Measurements from ENCODE around the gene APBB1IP. TPM values are rescaled to one million over a fixed set of nuclear protein-coding genes. Genes with fewer than 3 reads are reported as not detected.
A peak's percentile ranks its signal among the peaks of the same experiment; 100 is the strongest.
"Not testable (repeated sequence)": the region's sequence is repeated elsewhere in the genome, so short reads cannot be mapped to it uniquely, and the experiment has no call there.

APBB1IP gene, protein sequence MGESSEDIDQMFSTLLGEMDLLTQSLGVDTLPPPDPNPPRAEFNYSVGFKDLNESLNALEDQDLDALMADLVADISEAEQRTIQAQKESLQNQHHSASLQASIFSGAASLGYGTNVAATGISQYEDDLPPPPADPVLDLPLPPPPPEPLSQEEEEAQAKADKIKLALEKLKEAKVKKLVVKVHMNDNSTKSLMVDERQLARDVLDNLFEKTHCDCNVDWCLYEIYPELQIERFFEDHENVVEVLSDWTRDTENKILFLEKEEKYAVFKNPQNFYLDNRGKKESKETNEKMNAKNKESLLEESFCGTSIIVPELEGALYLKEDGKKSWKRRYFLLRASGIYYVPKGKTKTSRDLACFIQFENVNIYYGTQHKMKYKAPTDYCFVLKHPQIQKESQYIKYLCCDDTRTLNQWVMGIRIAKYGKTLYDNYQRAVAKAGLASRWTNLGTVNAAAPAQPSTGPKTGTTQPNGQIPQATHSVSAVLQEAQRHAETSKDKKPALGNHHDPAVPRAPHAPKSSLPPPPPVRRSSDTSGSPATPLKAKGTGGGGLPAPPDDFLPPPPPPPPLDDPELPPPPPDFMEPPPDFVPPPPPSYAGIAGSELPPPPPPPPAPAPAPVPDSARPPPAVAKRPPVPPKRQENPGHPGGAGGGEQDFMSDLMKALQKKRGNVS
- 0.96 and 1.2 TPM in 2 replicates for polyA plus RNA-seq (2011; rRNA removed)
- polyA plus RNA-seq (2012; cell fraction: cytosol; rRNA removed) = 0.58 and 0.69 TPM in 2 replicates
- 0.74 and 0.97 TPM in 2 replicates for polyA plus RNA-seq (2012; cell fraction: nucleus; rRNA removed)
- 6.6 to 9.2 TPM (median 7.5 TPM) in 3 replicates for polyA plus RNA-seq (2017; fragmentation: RNase III; extraction: RNeasy Plus Mini Kit Qiagen cat#74134 plus additional on column Dnase treatment)
- 1.1 and 1.2 TPM in 2 replicates for polyA minus RNA-seq (2011; rRNA and poly(A)+ RNA removed)

DNA sequence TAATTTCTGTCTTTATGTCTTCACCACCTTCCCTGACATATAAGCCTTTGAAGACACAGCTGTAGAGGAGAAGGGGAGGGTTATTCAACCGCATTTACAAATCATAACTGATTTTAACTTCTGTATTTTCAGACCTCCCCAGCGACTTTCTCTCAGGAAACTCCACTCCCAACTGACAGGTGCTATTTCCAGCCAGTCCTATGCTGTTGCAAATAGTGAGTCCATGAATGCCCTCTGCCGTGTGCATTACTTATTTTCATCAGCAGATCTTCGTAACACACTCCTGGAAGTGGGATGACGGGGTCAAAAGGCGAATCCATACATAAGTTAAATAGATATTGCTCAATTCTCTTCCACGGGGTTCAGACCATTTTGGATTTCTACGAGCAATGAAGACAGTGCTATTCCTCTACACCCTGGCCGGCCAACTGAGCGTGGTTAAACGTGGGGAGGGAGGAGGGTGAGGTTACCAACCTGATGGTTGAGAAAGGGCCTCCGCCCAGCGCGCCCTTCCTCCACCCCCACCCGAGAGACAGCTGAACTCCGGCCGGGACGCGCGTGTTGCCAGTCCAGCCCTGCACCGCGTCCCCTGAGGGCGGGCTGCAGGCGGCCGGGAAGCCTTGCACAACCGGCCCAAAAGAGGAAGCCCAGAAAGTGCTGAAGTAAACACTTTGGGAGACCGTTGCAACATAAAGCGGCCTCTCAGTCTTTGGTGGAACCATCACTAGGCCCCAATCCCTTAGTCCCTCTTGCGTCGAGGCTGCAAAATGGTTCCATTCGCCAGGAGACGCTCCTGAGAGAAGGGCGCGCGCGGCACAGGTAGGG, at the start of gene APBB1IP:
Gene APBB1IP, plus strand, starts transcription at position 705 of the 825 bp plus-strand sequence. CDS start 53,986 bp downstream, outside the sequence.
- FAIRE-seq (no peak), ATAC-seq (no peak)

DNA sequence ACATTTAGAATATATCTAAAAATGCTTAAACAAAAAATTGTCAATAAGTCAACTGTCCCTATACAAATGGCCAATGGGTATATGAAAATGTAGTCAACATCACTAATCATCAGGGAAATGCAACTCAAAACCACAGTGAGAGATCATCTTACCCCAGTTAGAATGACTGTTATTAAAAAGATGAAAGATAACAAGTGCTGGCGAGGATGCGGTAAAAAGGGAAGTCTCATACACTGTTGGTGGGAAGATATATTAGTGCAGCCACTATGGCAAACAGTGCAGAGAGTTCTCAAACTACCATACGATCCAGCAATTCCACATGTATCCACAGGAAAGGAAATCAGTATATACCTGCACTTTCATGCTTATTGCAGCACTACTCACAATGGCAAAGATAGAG, 48.6 kb upstream of the APBB1IP start:
- Histone ChIP-seq H3K4me3 (no peak overlapping the region), H3K4me2 (no peak overlapping the region), H3K4me1 (peaks cover 8% of the 10 kb centered on the region; the same call in 2 of the 3 replicates), H3K9me3 (no peaks in the 10 kb centered on the region), H3K27ac (no peak overlapping the region)
- CTCF ChIA-PET = no interaction called here
- FAIRE-seq (no peak), DNase-seq (ENCODE audit: low read depth in 1 of 2, low spot score in 1 of 2) (no peak), ATAC-seq (no peak)
- 81% methylated on average over 3 of the region's 3 CpGs for WGBS (ENCODE audit: missing lambda C conversion rate)
- TF ChIP-seq SMC3 (IDR thresholded peaks at IDR 0.05) (no peak), CEBPB (IDR thresholded peaks at IDR 0.05) (no peak), HOXB5 (CRISPR knock-in tag; IDR thresholded peaks at IDR 0.05) (no peak), JUNB (IDR thresholded peaks at IDR 0.05) (no peak), PHF8 (IDR thresholded peaks at IDR 0.05; ENCODE audit: borderline replicate concordance, low read depth) (no peak)
- POLR2A ChIA-PET = no interaction called here

More for the DNA sequence above, at the start of gene APBB1IP:
- Histone ChIP-seq H3K9me3 (no peaks in the 10 kb centered on the region), H3K4me2 (peak within 1 kb of the TSS; percentile 55), H3K27ac (peak within 1 kb of the TSS; percentile 56 to 85), H3K4me3 (peak within 1 kb of the TSS; percentile 38), H3K4me1 (peaks cover 5% of the 10 kb centered on the region; the same call in 1 of the 3 replicates)
- ChIA-PET POLR2A (no interaction called here), CTCF (no interaction called here)
- no peak for DNase-seq (ENCODE audit: low read depth in 1 of 2, low spot score in 1 of 2)
- 88% methylated on average over 35 of the region's 36 CpGs for WGBS (ENCODE audit: missing lambda C conversion rate)
- TF ChIP-seq MAFK (IDR thresholded peaks at IDR 0.05; ENCODE audit: partially characterized antibody) (peak; percentile 55), NFE2L2 (conservative IDR thresholded peaks at IDR 0.05; ENCODE audit: low read length) (no peak)

DNA sequence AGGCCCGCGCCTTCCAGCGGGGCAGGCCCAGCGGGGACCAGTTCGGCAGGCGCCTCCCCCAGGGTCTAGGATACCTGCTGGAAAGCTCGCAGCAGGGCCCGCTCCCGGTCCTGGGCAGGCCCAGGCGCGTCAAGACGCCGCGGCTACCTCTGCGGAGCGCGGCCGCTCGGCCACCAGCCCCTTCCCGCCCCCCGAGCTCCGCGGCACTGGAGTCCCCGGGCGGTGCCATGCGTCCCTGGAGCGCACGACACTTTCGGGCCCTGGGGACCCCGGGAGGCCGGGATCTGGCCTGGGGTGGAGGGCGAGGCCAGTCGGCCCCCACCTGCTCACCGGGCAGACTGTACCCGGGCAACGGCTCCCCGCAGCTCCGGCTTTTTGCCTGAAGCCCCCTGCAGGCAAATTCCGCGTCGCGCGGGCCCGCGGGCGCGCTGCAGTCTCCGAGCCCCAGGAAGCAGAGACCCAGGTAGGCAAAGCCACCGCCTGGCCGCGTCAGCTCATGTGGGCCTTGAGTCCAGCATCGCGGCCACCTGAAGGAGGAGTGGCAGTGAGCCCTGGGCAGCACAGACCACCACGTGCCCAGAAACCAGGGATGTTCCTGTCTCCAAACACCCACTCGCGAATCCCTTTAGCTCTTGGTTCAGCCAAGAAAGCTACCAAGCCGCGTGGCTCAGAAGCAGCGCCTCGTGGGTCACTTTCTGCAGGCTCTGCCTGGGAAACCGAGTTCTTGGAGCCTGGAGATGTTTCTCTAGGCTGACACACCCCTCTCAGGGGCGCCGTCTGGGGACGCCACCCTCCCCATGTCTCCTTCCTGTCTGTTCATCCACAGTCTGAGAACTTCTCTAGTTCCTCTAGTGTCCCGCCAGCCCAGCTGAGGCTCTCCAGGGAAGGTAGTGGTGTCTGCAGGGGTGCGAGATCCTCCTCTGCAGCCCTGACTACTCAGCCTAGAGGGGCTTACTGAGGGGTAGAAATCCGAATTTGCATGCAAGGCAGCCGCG, 46.1 kb upstream of the APBB1IP start:
- Histone ChIP-seq H3K27ac (peak overlapping the region in 1 of 2 experiments; percentile 36; a peak in 2 of 6 replicates), H3K4me3 (no peak overlapping the region), H3K9me3 (no peaks in the 10 kb centered on the region), H3K4me1 (peaks cover 2% of the 10 kb centered on the region; the same call in 1 of the 3 replicates), H3K4me2 (no peak overlapping the region)
- DNase-seq (ENCODE audit: low read depth in 1 of 2, low spot score in 1 of 2) (no peak), FAIRE-seq (no peak), ATAC-seq (no peak)
- POLR2A ChIA-PET = interaction anchor here (0.6 kb wide), 1 partner anchor 95 kb away, joined by 4 read pairs; no protein-coding TSS in a partner anchor
- 81% methylated on average over 35 of the region's 69 CpGs for WGBS (ENCODE audit: missing lambda C conversion rate)
- CTCF ChIA-PET = interaction anchor here (1.1 to 1.2 kb wide), 2 partner anchors 9 to 57 kb away, joined by 3 to 5 read pairs; no protein-coding TSS in a partner anchor
- no peak for TF ChIP-seq HOXB13 (CRISPR knock-in tag; IDR thresholded peaks at IDR 0.05; ENCODE audit: low read depth)
- no peak for TF ChIP-seq HOXA7 (CRISPR knock-in tag; IDR thresholded peaks at IDR 0.05)
- TF ChIP-seq RNF2 (IDR thresholded peaks at IDR 0.05; ENCODE audit: borderline replicate concordance, low read depth) = no peak
- no peak for TF ChIP-seq KDM5A (IDR thresholded peaks at IDR 0.05)
- TF ChIP-seq HOXB5 (CRISPR knock-in tag; IDR thresholded peaks at IDR 0.05) = no peak
- TF ChIP-seq MYC (IDR thresholded peaks at IDR 0.05; ENCODE audit: borderline replicate concordance, low read length) = no peak
- TF ChIP-seq, protein P1, sequence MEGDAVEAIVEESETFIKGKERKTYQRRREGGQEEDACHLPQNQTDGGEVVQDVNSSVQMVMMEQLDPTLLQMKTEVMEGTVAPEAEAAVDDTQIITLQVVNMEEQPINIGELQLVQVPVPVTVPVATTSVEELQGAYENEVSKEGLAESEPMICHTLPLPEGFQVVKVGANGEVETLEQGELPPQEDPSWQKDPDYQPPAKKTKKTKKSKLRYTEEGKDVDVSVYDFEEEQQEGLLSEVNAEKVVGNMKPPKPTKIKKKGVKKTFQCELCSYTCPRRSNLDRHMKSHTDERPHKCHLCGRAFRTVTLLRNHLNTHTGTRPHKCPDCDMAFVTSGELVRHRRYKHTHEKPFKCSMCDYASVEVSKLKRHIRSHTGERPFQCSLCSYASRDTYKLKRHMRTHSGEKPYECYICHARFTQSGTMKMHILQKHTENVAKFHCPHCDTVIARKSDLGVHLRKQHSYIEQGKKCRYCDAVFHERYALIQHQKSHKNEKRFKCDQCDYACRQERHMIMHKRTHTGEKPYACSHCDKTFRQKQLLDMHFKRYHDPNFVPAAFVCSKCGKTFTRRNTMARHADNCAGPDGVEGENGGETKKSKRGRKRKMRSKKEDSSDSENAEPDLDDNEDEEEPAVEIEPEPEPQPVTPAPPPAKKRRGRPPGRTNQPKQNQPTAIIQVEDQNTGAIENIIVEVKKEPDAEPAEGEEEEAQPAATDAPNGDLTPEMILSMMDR (IDR thresholded peaks at IDR 0.05) = no peak
- TF ChIP-seq NPAS2 (CRISPR knock-in tag; IDR thresholded peaks at IDR 0.05; ENCODE audit: borderline replicate concordance) = no peak
- TF ChIP-seq CHD2 (IDR thresholded peaks at IDR 0.05; ENCODE audit: low read length, partially characterized antibody) = no peak
- TF ChIP-seq RAD21 (conservative IDR thresholded peaks at IDR 0.05 in 1 of 2, IDR thresholded peaks at IDR 0.05 in 1 of 2) = no peak

DNA sequence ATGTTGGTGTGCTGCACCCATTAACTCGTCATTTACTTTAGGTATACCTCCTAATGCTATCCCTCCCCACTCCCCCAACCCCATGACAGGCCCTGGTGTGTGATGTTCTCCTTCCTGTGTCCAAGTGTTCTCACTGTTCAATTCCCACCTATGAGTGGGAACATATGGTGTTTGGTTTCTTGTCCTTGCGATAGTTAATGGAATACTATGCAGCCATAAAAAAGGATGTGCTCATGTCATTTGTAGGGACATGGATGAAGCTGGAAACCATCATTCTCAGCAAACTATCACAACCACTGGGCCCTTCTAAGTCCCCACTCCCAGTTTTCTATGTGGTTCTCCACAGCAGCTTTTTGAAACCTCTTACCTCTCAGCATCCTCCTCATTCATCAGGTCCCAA, 39.8 kb upstream of the APBB1IP start:
- DNase-seq (ENCODE audit: low read depth in 1 of 2, low spot score in 1 of 2); POLR2A ChIA-PET: not testable (repeated sequence)

More for the DNA sequence above, 39.8 kb upstream of the APBB1IP start:
- WGBS (ENCODE audit: missing lambda C conversion rate) = 58% methylated on average over 2 of the region's 2 CpGs
- FAIRE-seq, H3K4me2 ChIP-seq, H3K27ac ChIP-seq, H3K4me1 ChIP-seq, H3K4me3 ChIP-seq, CTCF ChIA-PET, H3K9me3 ChIP-seq, ATAC-seq: not testable (repeated sequence)

All from A549 (cell line).